Mammary epithelial cell (primary cell): Measurements from ENCODE around the gene CFAP52.

Source experiments
- EZH2 ChIP-seq: IDR thresholded peaks from 2 replicates; pipeline ENCODE4 v1.6.1; 2012; ENCODE audit warnings: low read length, inconsistent platforms, borderline replicate concordance
- TF ChIP-seq, protein P1 (sequence below), 2 donors: IDR thresholded peaks in 1 of 2; conservative IDR thresholded peaks in 1 of 2; 2 replicates each; pipeline ENCODE4 v1.5.1; 2011 to 2012; ENCODE audit warnings: inconsistent platforms in 2 of 2, low read length in 2 of 2, mild to moderate bottlenecking in 2 of 2, control low read depth in 1 of 2, low read depth in 1 of 2; ENCODE audit not compliant: insufficient read depth in 1 of 2; ENCODE audit errors: extremely low read depth in 1 of 2

DNA sequence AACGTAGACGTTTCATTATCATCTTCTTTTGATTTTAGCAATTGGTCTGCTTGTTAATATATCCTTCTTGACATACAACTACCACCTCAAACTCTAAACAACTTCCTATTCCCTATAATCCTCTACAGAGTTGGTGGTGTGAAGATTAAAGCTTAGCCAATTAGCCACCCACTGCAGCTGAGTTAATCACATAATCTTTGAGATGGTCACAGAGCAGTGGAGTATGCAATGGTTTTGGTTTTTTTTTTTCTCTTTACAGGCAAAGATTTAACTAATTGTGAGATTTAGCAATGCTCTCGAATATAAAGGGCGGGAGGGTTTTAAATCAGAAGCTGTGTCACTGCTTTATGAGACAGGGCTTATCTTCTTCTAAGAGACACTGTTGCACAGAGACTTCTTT is 37.8 kb upstream of the CFAP52 start:
- TF ChIP-seq, protein P1, sequence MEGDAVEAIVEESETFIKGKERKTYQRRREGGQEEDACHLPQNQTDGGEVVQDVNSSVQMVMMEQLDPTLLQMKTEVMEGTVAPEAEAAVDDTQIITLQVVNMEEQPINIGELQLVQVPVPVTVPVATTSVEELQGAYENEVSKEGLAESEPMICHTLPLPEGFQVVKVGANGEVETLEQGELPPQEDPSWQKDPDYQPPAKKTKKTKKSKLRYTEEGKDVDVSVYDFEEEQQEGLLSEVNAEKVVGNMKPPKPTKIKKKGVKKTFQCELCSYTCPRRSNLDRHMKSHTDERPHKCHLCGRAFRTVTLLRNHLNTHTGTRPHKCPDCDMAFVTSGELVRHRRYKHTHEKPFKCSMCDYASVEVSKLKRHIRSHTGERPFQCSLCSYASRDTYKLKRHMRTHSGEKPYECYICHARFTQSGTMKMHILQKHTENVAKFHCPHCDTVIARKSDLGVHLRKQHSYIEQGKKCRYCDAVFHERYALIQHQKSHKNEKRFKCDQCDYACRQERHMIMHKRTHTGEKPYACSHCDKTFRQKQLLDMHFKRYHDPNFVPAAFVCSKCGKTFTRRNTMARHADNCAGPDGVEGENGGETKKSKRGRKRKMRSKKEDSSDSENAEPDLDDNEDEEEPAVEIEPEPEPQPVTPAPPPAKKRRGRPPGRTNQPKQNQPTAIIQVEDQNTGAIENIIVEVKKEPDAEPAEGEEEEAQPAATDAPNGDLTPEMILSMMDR (conservative IDR thresholded peaks at IDR 0.05 in 1 of 2, IDR thresholded peaks at IDR 0.05 in 1 of 2; ENCODE audit: extremely low read depth in 1 of 2, insufficient read depth in 1 of 2, low read depth in 1 of 2, low read length in 2 of 2) = no peak
- TF ChIP-seq EZH2 = no peak
